AG04449 (cell line): ENCODE data around the gene USP48.

Experiments
- CTCF ChIA-PET: fragments of 350-600 bp; formaldehyde crosslinking; extraction: SDS; loops from one replicate; lab custom pipeline; 2021; ENCODE audit warnings: antibody characterized with exemption; lab: Yijun Ruan, JAX
- POLR2A ChIA-PET: fragments of 400-600, 350-600 bp; formaldehyde crosslinking; extraction: SDS; loops from one replicate; lab custom pipeline; 2020; ENCODE audit warnings: antibody characterized with exemption, inconsistent platforms; lab: Yijun Ruan, JAX
- DNase-seq: peaks from one replicate; pipeline ENCODE4 v3.0.0-alpha.2; 2010; ENCODE audit warnings: low read depth, low spot score
- H3K4me3 ChIP-seq: 2 replicates; pipeline ENCODE4 v1.5.1; 2011; ENCODE audit warnings: low read depth, mild to moderate bottlenecking, control low read depth, low read length
- TF ChIP-seq, protein P1 (sequence below): IDR thresholded peaks from one replicate; pipeline ENCODE4 v1.5.1; 2011; ENCODE audit warnings: mild to moderate bottlenecking, moderate library complexity, low read length, control low read depth, inconsistent platforms; ENCODE audit not compliant: insufficient read depth; ENCODE audit errors: missing control alignments

The USP48 gene

DNA sequence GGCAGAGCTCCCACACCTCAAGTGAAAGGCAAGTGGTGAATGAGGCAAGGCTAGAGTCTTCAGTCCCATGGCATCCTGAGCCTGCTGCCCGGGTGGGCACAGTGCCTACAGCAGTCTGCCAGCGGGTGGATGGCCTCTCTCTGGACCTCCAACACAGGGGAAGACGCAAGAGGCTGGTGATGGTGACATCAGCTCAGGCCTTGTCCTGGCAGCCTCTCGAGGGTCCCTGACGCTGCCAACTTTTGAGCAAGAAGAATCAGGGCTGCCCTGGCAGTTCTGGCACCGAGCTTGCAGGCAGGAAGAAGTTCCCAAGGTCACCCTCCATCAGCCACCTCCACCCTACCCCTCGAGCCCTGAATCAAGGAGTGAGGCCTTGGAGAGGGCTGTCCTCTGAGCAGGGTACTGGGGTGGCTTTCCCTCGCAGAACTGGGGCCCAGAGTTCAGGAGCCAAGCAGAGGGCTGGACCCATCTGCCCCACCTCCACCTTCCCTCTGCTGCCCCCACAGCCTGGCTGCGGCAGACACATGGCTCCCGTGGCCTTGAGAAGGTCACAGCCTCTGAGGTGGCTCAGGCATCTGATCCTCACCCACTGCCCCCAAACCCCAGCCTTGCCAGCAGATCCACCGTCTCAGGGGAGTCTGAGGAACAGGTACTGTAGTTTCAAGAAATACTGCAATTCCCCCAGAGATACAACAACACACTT lies 119.5 kb downstream of the USP48 start:
- TF ChIP-seq, protein P1, sequence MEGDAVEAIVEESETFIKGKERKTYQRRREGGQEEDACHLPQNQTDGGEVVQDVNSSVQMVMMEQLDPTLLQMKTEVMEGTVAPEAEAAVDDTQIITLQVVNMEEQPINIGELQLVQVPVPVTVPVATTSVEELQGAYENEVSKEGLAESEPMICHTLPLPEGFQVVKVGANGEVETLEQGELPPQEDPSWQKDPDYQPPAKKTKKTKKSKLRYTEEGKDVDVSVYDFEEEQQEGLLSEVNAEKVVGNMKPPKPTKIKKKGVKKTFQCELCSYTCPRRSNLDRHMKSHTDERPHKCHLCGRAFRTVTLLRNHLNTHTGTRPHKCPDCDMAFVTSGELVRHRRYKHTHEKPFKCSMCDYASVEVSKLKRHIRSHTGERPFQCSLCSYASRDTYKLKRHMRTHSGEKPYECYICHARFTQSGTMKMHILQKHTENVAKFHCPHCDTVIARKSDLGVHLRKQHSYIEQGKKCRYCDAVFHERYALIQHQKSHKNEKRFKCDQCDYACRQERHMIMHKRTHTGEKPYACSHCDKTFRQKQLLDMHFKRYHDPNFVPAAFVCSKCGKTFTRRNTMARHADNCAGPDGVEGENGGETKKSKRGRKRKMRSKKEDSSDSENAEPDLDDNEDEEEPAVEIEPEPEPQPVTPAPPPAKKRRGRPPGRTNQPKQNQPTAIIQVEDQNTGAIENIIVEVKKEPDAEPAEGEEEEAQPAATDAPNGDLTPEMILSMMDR, result no peak
- H3K4me3 ChIP-seq, result no peak overlapping the region
- ChIA-PET POLR2A (no interaction called here), CTCF (interaction anchor here (1.4 to 10.3 kb wide), 2 partner anchors 8 to 292 kb away, joined by 4 to 116 read pairs; no protein-coding TSS in a partner anchor)
- DNase-seq, result no peak

DNA sequence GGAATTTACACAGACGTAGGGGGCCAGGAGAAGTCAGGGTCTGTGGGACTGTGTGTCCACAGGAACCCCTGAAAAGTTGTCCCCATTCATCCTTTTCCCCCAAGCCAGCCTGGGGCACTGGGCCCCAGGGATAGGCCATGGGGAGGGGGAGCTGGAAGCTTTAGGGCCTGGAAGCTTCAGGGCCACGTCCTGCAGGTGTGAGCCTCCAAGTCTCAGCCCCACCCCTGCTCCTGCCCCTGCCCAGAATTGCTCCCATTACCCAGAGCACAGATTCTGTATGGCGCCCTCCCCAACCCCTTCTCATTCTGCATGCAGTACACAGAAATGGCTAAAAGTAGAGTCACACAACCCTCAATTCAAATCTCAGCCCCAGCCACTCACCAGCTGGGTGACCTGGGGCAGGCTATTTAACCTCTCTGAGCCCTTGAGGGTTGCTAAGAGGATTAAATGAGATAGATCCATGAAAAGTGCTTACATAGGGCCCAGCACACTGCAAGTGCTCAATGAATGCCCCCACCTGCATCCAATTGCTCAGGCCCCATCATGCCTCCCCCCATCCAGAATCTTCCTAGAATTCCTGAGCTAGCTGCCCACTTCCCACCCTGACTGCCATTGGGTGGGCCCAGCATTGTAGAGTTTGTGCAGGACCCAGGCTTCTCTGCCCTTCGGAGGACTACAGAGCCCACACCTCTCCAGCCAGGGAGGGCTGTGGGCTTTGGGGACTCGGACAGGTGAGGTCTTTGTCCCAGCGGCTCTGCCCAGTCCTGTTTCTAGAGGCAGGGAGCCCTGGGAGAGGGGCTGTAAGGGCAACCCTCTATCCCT lies 120.3 kb downstream of the USP48 start:
- ChIA-PET POLR2A (no interaction called here), CTCF (interaction anchor here (0.8 to 10.3 kb wide), 4 partner anchors 8 to 291 kb away, joined by 3 to 116 read pairs (median 8); partner anchors contain the start of gene RAP1GAP)
- H3K4me3 ChIP-seq, result no peak overlapping the region
- TF ChIP-seq, protein P1, result no peak
- DNase-seq, result no peak

DNA sequence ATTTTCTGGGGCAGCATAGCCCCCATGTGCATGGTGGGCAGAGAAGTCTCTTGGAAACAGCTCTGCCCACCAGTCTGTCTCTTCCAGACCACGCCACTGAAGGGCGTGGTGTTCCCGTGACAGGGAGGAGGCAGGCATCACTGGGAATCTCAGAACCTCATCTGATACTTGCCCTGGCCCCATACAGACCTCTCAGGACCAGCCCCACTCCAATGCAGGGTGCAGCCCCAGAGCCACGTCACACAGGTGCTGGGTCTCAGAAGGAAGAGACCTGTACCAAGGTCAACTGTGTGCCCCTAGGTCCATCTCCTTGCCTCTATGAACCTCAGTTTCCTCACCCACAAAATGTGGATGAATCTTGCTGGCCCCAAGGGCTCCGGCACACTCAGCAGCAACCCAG lies 121.1 kb downstream of the USP48 start:
- ChIA-PET CTCF (interaction anchor here (0.6 to 10.3 kb wide), 6 partner anchors 9 to 362 kb away, joined by 3 to 116 read pairs (median 3); partner anchors contain the start of gene RAP1GAP), POLR2A (no interaction called here)
- no peak overlapping the region for H3K4me3 ChIP-seq
- DNase-seq, result no peak
- TF ChIP-seq, protein P1, result no peak

DNA sequence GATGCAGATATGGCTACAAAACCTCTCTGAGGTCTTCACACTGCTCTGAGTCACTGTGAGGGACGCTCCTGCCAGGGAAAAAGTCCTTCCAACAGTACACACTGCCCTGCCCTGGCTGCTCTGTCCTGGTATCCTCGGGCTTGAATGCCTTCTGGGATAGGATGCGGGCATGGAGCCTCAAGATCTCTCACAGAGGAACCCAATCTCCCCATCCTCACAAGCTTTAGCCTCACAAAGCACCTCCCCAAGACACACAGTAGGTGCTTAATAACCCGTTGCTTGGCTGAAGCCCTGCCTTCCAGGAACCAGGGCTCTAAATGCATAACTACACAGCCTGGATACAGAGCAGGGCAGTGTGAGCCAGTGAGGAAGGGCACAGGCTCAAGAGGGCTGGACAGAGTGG lies 123.0 kb downstream of the USP48 start:
- TF ChIP-seq, protein P1, result no peak
- POLR2A ChIA-PET, result no interaction called here
- DNase-seq, result no peak
- CTCF ChIA-PET, result interaction anchor here (0.6 to 10.3 kb wide), 16 partner anchors 8 to 427 kb away, joined by 3 to 116 read pairs (median 5); partner anchors contain the start of gene RAP1GAP
- H3K4me3 ChIP-seq, result no peak overlapping the region

DNA sequence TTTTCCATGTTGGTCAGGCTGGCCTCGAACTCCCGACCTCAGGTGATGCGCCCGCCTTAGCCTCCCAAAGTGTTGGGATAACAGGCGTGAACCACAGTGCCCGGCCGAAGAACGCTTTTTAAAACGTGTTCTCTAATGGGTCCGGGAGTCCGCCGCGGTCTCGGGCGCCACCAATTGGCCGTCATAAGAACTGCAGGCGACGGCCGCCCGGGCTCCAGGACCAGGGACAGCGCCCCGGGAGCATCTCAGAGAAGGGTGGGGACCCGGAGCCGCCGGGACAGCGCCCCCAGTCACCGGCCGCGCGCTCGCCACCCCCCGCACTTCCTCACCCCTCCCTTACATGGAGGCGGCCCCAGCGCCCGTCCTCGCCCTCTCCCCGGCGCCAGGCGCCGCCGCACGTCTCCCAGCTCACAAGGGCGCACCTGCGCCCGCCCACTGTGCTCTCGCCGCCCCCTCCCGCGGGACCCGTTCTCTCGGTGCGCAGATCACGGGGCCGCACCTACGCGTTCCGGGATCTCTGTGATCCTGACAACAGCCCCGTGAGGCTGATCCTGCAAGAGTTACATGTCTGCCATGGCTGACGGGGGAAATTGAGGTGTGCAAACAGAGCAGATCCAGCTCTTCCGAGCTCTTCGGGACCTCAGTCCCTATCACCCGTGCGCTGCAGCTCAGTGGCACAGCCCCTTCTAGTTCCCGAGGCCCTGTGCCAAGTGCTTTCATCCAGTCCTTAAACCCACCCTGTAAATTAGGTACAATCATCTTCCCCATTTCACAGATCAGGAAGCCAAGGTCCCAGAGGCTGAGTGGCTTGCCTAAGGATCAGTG lies 123.6 kb downstream of the USP48 start:
- no peak overlapping the region for H3K4me3 ChIP-seq
- DNase-seq, result no peak
- ChIA-PET POLR2A (no interaction called here), CTCF (interaction anchor here (0.7 to 10.3 kb wide), 15 partner anchors 8 to 441 kb away, joined by 3 to 116 read pairs (median 6); no protein-coding TSS in a partner anchor)
- TF ChIP-seq, protein P1, result peak; percentile 96
